AG04449 (cell line): ENCODE results near the gene METTL17.

Source experiments
- CTCF ChIA-PET: fragments of 350-600 bp; formaldehyde crosslinking; extraction: SDS; loops from one replicate; lab custom pipeline; 2021; ENCODE audit warnings: antibody characterized with exemption; lab: Yijun Ruan, JAX
- POLR2A ChIA-PET: fragments of 400-600, 350-600 bp; formaldehyde crosslinking; extraction: SDS; loops from one replicate; lab custom pipeline; 2020; ENCODE audit warnings: antibody characterized with exemption, inconsistent platforms; lab: Yijun Ruan, JAX
- DNase-seq: peaks from one replicate; pipeline ENCODE4 v3.0.0-alpha.2; 2010; ENCODE audit warnings: low read depth, low spot score
- H3K4me3 ChIP-seq: 2 replicates; pipeline ENCODE4 v1.5.1; 2011; ENCODE audit warnings: low read depth, mild to moderate bottlenecking, control low read depth, low read length
- TF ChIP-seq, protein P1 (sequence below): IDR thresholded peaks from one replicate; pipeline ENCODE4 v1.5.1; 2011; ENCODE audit warnings: mild to moderate bottlenecking, moderate library complexity, low read length, control low read depth, inconsistent platforms; ENCODE audit not compliant: insufficient read depth; ENCODE audit errors: missing control alignments

The METTL17 gene

GRCh38 chr14:20996521-20996920, 6.7 kb downstream of the METTL17 start:
- ChIA-PET POLR2A (no interaction called here), CTCF (interaction anchor here (0.9 to 17.1 kb wide), 8 partner anchors 9 to 108 kb away, joined by 3 to 288 read pairs (median 12); no protein-coding TSS in a partner anchor)
- H3K4me3 ChIP-seq, result no peak overlapping the region
- TF ChIP-seq, protein P1, sequence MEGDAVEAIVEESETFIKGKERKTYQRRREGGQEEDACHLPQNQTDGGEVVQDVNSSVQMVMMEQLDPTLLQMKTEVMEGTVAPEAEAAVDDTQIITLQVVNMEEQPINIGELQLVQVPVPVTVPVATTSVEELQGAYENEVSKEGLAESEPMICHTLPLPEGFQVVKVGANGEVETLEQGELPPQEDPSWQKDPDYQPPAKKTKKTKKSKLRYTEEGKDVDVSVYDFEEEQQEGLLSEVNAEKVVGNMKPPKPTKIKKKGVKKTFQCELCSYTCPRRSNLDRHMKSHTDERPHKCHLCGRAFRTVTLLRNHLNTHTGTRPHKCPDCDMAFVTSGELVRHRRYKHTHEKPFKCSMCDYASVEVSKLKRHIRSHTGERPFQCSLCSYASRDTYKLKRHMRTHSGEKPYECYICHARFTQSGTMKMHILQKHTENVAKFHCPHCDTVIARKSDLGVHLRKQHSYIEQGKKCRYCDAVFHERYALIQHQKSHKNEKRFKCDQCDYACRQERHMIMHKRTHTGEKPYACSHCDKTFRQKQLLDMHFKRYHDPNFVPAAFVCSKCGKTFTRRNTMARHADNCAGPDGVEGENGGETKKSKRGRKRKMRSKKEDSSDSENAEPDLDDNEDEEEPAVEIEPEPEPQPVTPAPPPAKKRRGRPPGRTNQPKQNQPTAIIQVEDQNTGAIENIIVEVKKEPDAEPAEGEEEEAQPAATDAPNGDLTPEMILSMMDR, result no peak
- DNase-seq, result no peak

DNA sequence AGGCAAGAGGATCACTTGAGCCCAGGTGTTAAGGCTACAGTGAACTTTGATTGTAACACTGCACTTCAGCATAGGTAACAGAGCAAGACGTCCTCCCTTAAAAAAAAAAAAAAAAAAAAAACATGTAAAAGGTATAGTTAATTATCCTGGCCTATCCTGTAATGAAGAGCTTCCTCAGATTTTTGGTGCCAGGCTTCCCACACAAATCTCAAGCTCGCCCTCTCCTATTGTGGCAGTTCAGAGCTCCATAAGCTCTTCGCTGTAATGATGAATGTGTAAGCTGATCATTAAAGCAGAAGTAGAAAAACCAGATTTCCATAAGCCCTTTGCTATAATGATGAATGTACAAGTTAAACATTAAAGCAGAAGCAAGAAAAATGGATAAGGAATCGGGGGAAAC, 7.3 kb downstream of the METTL17 start:
- ChIA-PET CTCF (interaction anchor here (0.9 to 17.1 kb wide), 8 partner anchors 8 to 107 kb away, joined by 3 to 288 read pairs (median 7); no protein-coding TSS in a partner anchor), POLR2A (no interaction called here)
- no peak overlapping the region for H3K4me3 ChIP-seq
- no peak for DNase-seq
- TF ChIP-seq, protein P1, result no peak

- TF ChIP-seq, protein P1, result no peak
- POLR2A ChIA-PET, result interaction anchor here (0.6 kb wide), 1 partner anchor 52 kb away, joined by 3 read pairs; no protein-coding TSS in a partner anchor
- no peak overlapping the region for H3K4me3 ChIP-seq
- DNase-seq, result no peak
- CTCF ChIA-PET, result interaction anchor here (0.9 to 17.1 kb wide), 8 partner anchors 8 to 107 kb away, joined by 3 to 288 read pairs (median 7); no protein-coding TSS in a partner anchor
Observed at GRCh38 chr14:20997564-20997963, 7.8 kb downstream of the METTL17 start.

DNA sequence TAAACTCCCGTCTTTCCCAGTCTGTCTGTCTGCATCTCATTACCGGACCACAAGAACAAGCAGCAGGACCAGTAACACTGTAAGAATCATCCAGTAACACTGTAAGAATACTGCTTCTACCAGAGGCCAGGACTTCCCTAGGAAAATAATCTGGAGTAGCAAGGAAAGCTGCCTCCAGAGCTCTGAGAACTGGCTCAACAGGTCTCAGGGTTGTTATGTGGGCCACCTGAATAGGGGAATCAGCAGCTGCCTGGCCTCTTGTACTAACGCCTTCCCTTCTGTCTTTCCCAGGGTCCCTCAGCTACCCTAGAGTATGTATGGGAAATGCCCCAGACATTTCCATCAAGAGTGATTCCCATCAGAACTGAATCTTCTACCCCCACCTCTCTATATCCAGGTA, 8.4 kb downstream of the METTL17 start:
- POLR2A ChIA-PET, result interaction anchor here (0.6 to 1.2 kb wide), 4 partner anchors 9 to 106 kb away, joined by 3 read pairs; no protein-coding TSS in a partner anchor
- no peak overlapping the region for H3K4me3 ChIP-seq
- CTCF ChIA-PET, result interaction anchor here (1.6 to 17.1 kb wide), 6 partner anchors 17 to 106 kb away, joined by 4 to 288 read pairs (median 20); no protein-coding TSS in a partner anchor
- TF ChIP-seq, protein P1, result no peak
- DNase-seq, result no peak

GRCh38 chr14:20998674-20999366, 9.0 kb downstream of the METTL17 start, which contains the start of gene SLC39A2:
Gene SLC39A2 (plus strand): TSS chr14:20999293. CDS start chr14:20999447, 154 bp downstream.
- POLR2A ChIA-PET, result interaction anchor here (0.9 to 1.2 kb wide), 3 partner anchors 10 to 105 kb away, joined by 3 read pairs; no protein-coding TSS in a partner anchor

DNA sequence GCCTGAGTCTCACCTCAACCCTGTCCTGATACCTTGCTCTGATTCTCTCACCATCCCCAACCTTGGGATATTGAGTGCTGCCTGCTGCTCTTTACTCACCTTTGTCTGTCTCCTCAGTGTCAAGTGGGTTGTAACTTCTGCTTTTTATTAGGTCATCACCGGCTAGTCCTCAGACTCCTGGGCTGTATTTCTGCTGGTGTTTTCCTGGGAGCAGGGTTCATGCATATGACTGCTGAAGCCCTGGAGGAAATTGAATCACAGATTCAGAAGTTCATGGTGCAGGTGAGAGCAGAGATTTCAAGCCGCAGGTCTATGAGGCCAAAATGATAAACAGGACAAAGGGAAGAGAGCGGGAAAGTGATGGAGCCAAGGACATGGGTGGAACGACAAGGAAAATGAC, 9.8 kb downstream of the METTL17 start:
- no peak overlapping the region for H3K4me3 ChIP-seq
- CTCF ChIA-PET, result interaction anchor here (0.8 to 17.1 kb wide), 9 partner anchors 8 to 105 kb away, joined by 3 to 288 read pairs (median 4); no protein-coding TSS in a partner anchor
- POLR2A ChIA-PET, result no interaction called here
- no peak for DNase-seq
- TF ChIP-seq, protein P1, result no peak

More at GRCh38 chr14:20998674-20999366, 9.0 kb downstream of the METTL17 start, which contains the start of gene SLC39A2:
- CTCF ChIA-PET, result interaction anchor here (1.0 to 17.1 kb wide), 8 partner anchors 11 to 106 kb away, joined by 4 to 288 read pairs (median 11); no protein-coding TSS in a partner anchor
- no peak within 1 kb of the TSS for H3K4me3 ChIP-seq
- peak; percentile 21 for DNase-seq
- TF ChIP-seq, protein P1, result no peak
